GM13977 (cell line): ENCODE results near the gene NPRL2.

Source experiments
- DNase-seq: peaks from one replicate; pipeline ENCODE4 v3.0.0; 2012; ENCODE audit warnings: low spot score
- in situ Hi-C: fragments of 300-500 bp; cut with MboI; formaldehyde crosslinking; loops from one replicate; pipeline ENCODE4 v1.12.0; 2022; ENCODE audit warnings: low sequenced_read_pairs, low pct_unique_long_range_greater_than_20kb, mixed read lengths, inconsistent platforms; ENCODE audit not compliant: unreplicated experiment
- TF ChIP-seq, protein P1 (sequence below): IDR thresholded peaks from 2 replicates; pipeline ENCODE4 v1.5.1; 2012; ENCODE audit warnings: mild to moderate bottlenecking, control low read depth; ENCODE audit not compliant: insufficient read depth; ENCODE audit errors: extremely low read depth, missing control alignments

Gene NPRL2

DNA sequence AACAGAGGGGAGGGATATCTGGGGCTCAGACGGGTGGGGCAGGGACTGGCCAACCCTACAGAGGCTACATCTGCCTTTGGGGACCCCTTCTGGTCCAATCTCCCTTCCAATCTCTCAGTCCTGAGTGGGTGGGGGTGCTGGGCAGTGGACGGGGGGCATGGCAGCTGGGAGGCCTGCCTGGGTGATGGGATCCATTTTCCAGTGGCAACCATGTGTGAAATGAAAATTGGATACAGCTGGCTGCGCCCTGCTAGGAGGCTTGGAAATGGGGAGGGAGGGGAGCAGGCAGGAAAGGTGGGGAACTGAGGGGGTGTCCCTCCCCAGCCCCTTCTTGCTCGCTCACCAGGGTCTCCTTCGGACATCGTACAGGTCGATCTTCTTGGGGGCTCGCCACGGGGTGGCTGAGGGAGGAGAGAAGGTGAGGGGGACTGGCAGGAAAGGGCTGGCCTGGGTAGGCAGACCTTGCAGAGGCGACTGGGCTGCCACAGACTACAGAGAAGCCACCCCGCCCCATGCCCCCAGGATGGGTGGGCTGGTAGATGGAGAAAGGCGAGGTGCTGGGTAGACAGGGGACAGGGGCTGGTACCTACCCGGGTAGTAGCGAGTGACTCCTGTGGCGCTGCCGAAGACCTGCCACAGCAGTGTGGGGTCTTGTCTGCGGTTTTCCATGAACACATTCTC lies 30.0 kb upstream of the NPRL2 start:
- in situ Hi-C loops, result no loop called here
- no peak for DNase-seq
- TF ChIP-seq, protein P1, sequence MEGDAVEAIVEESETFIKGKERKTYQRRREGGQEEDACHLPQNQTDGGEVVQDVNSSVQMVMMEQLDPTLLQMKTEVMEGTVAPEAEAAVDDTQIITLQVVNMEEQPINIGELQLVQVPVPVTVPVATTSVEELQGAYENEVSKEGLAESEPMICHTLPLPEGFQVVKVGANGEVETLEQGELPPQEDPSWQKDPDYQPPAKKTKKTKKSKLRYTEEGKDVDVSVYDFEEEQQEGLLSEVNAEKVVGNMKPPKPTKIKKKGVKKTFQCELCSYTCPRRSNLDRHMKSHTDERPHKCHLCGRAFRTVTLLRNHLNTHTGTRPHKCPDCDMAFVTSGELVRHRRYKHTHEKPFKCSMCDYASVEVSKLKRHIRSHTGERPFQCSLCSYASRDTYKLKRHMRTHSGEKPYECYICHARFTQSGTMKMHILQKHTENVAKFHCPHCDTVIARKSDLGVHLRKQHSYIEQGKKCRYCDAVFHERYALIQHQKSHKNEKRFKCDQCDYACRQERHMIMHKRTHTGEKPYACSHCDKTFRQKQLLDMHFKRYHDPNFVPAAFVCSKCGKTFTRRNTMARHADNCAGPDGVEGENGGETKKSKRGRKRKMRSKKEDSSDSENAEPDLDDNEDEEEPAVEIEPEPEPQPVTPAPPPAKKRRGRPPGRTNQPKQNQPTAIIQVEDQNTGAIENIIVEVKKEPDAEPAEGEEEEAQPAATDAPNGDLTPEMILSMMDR, result no peak

DNA sequence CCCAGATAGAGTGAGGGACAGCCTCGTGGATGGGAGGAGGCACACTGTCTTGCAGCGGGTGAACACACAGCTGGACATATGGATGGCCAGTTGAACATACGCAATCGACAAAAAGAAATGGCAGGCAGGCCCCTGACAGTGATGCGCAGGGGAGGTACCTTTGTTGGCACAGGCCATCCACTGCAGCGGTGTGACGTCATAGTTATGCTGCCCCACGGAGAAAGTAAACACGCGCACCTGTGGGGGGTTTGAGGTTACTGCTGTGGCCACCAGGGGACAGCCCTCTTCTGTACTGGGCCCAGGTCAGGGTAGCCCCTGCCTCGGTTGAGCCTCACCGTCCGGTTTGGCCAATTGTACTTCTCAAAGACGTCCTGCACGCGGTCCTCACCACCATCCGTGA lies 28.2 kb upstream of the NPRL2 start:
- TF ChIP-seq, protein P1, result no peak
- no peak for DNase-seq
- in situ Hi-C loops, result no loop called here

DNA sequence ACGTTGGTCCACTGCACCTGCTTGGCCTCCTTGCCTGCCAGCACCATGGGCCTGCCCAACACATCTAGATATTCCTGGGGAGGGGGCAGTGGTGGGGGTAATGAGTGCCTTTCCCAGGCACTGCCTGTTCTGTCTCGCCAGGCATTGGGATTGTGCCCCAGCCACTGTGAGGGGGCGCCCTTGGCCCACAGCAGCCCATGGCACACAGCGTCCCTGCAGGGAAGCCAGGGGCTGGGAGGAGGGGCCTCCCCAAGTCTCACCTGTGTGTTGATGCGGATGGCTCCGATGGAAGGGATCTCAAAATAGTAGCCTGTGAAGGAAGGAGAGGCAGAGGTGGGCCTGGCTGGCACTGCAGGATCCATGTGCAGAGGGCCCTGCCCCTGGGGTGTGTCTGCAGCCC lies 27.4 kb upstream of the NPRL2 start:
- TF ChIP-seq, protein P1, result no peak
- in situ Hi-C loops, result no loop called here
- DNase-seq, result no peak

DNA sequence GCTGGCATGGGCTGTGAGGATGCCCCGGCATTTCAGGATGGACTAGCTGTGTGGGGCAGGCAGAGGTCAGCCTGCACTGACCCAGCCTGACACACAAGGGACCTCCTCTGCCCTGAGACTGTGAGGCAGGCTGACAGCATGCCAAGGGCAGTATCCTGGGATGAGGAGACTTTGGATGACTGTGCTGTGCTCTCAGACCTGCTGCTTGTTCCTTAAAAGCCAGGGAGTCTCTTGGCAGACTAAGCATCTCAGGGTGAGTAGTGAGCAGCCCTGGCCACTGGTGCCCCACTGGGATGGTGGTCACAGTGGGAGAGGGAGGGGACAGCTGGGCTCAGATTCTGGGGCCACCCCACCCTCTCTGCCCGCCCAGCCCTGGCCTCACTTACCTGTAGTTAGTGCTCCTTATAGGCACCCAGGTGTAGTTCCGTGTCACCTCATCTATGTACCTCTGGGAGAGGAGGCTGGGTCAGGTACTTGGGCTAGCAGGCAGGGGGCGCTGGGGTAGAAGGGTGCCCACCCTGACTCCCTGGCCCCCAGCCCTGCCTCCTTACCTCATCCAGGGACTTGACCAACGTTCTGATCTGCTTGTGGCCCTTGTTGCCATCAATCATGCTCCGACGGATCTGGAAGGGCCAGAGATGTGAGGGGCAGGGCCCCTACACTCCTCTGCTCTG lies 24.8 kb upstream of the NPRL2 start:
- TF ChIP-seq, protein P1, result peak; percentile 13
- in situ Hi-C loops, result no loop called here
- DNase-seq, result no peak

DNA sequence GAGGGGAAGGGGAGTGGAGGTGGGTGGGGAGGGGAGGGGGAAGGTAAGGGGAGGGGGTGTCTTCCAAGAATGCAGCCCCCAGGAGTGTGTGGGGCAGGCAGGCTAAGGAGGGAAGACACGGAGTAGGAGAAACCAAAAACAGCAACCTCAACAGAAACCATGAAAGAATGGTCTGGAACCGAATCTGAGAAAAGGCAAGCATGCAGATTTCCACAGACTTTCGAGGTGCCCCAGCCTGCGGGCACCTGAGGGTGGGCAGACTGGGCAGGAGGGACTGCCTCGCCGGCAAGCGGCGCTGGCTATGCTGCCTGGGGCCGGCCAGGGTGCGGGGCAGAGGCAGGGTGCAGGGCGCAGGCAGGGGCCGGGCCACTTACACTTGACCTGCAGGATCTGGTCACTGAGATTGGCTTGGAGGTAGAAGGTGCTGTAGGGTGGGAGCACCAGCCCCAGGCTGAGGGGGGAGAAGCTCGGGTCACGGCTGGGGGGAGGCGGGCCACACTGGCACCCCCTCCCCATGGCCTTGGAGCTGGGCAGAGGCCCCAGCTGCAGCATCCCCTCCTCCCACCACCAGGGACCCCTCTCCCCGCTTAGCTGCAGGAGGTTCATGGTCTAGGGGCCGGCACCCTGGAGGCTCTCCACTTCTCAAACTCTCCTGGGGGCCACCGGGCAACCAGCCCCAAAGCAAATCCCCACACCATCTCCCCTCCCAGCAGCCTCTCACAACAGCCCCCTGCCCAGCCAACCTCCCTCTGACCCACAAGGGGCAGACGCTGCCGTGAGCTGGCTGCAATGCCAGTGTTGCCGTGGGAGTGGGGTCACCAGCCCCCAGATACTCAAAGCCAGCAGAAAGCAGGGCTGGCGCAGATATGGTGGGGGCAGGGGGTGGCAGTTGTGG lies 24.0 kb upstream of the NPRL2 start:
- DNase-seq, result no peak
- TF ChIP-seq, protein P1, result no peak
- in situ Hi-C loops, result no loop called here
